ENCODE measurements around the gene PKNOX1.
"Not testable (repeated sequence)": the region's sequence is repeated elsewhere in the genome, so short reads cannot be mapped to it uniquely, and the experiment has no call there.

DNA sequence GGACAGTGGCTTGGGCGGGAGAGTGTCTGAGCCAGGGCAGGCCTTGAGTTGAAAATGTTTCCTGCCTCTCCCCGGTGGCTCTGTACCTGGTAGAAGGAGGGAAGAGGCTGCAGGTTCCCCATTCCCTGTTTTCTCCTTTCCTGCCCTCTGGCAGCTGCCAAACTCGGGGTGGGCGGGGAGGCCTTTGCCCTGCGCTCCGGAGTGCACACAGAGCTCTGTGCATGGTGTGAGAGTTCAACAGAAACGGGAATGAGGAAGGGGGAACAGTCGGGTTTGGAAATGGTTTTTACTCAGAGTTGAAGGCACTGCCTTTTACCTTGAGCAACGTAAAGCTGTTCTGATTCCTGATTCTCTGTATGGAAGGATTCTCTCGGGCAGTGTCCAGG lies 64.3 kb downstream of the PKNOX1 start:
- TF ChIP-seq CTCF (IDR thresholded peaks at IDR 0.05); TCF7L2 (IDR thresholded peaks at IDR 0.05; ENCODE audit: low read depth, low read length); POLR2AphosphoS5 (IDR thresholded peaks at IDR 0.05; ENCODE audit: low read depth, low read length): not testable (repeated sequence)
- TF ChIP-seq, protein P1, sequence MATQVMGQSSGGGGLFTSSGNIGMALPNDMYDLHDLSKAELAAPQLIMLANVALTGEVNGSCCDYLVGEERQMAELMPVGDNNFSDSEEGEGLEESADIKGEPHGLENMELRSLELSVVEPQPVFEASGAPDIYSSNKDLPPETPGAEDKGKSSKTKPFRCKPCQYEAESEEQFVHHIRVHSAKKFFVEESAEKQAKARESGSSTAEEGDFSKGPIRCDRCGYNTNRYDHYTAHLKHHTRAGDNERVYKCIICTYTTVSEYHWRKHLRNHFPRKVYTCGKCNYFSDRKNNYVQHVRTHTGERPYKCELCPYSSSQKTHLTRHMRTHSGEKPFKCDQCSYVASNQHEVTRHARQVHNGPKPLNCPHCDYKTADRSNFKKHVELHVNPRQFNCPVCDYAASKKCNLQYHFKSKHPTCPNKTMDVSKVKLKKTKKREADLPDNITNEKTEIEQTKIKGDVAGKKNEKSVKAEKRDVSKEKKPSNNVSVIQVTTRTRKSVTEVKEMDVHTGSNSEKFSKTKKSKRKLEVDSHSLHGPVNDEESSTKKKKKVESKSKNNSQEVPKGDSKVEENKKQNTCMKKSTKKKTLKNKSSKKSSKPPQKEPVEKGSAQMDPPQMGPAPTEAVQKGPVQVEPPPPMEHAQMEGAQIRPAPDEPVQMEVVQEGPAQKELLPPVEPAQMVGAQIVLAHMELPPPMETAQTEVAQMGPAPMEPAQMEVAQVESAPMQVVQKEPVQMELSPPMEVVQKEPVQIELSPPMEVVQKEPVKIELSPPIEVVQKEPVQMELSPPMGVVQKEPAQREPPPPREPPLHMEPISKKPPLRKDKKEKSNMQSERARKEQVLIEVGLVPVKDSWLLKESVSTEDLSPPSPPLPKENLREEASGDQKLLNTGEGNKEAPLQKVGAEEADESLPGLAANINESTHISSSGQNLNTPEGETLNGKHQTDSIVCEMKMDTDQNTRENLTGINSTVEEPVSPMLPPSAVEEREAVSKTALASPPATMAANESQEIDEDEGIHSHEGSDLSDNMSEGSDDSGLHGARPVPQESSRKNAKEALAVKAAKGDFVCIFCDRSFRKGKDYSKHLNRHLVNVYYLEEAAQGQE (IDR thresholded peaks at IDR 0.05; ENCODE audit: insufficient read depth in 1 of 2, low read depth in 2 of 2, low read length in 1 of 2) = not testable (repeated sequence)

Data from Panc1 (cell line).